Thymus (tissue), 11 donors: Measurements from ENCODE around the gene AAK1. TPM values are rescaled to one million over a fixed set of nuclear protein-coding genes. Genes with fewer than 3 reads are reported as not detected.

Experiments used
- DNase-seq, 9 donors: peaks; one replicate each; pipeline ENCODE4 v3.0.0-alpha.2; 2013; ENCODE audit warnings: low spot score in 9 of 9, low read depth in 6 of 9, missing footprints in 1 of 9
- H3K27ac ChIP-seq, 2 donors: one replicate each; pipeline ENCODE4 v1.5.1; 2013; ENCODE audit warnings: control low read depth in 1 of 2, low read depth in 1 of 2, low read length in 1 of 2, mild to moderate bottlenecking in 1 of 2, moderate library complexity in 1 of 2
- H3K27me3 ChIP-seq, 2 donors: one replicate each; pipeline ENCODE4 v1.5.1; 2013; ENCODE audit warnings: low read length in 1 of 2; ENCODE audit not compliant: control insufficient read depth in 2 of 2, insufficient read depth in 1 of 2
- H3K36me3 ChIP-seq, 2 donors: one replicate each; pipeline ENCODE4 v1.5.1; 2013; ENCODE audit warnings: low read length in 1 of 2, mild to moderate bottlenecking in 1 of 2, moderate library complexity in 1 of 2; ENCODE audit not compliant: control insufficient read depth in 2 of 2, insufficient read depth in 2 of 2
- H3K4me1 ChIP-seq, 2 donors: one replicate each; pipeline ENCODE4 v1.5.1; 2013; ENCODE audit warnings: low read length in 2 of 2; ENCODE audit not compliant: control insufficient read depth in 2 of 2, insufficient read depth in 2 of 2
- H3K4me3 ChIP-seq, 2 donors: one replicate each; pipeline ENCODE4 v1.5.1; 2013; ENCODE audit warnings: low read length in 2 of 2, control low read depth in 1 of 2, mild to moderate bottlenecking in 1 of 2
- H3K9me3 ChIP-seq, 2 donors: one replicate each; pipeline ENCODE4 v1.5.1; 2013; ENCODE audit warnings: low read length in 1 of 2, mild to moderate bottlenecking in 1 of 2; ENCODE audit not compliant: control insufficient read depth in 2 of 2, insufficient read depth in 1 of 2
- WGBS: extraction: QIAGEN DNeasy Blood & Tissue Kit; methylation state at CpG from one replicate; pipeline ENCODE4 v1.1.7; 2013; 5-methylcytosine and 5-hydroxymethylcytosine counted together
- polyA plus RNA-seq: library from polyadenylated mRNA; stranded (reverse); fragments of 200-250 nt; gene quantifications from one replicate; pipeline ENCODE4 v1.2.3, GENCODE V29; 2013
- total RNA-seq: library from RNA; stranded (reverse); fragments of 120-200 nt; gene quantifications from one replicate; pipeline ENCODE4 v1.2.4, GENCODE V29; 2013
- donor health status: healthy.

The AAK1 gene
- total and polyA plus RNA-seq, 2 donors, result 17.4 to 26.6 TPM

- H3K27me3 ChIP-seq, result peaks cover 0 to 4% of the 10 kb centered on the region in 2 donors
- 100% methylated on average over 1 of the region's 1 CpG for whole genome bisulfite sequencing
- H3K9me3 ChIP-seq, result peaks cover 0 to 2% of the 10 kb centered on the region in 2 donors
- H3K36me3 ChIP-seq, result no peaks in the 10 kb centered on the region
- H3K27ac ChIP-seq, result peak overlapping the region; percentile 32 to 74
- DNase-seq, result peak in 2 of 9 donors; percentile 34 to 54
- peaks cover 23 to 51% of the 10 kb centered on the region in 2 donors for H3K4me1 ChIP-seq
- H3K4me3 ChIP-seq, result no peak overlapping the region
Observed at GRCh38 chr2:69646714-69647113, 3.2 kb upstream of the AAK1 start.

DNA sequence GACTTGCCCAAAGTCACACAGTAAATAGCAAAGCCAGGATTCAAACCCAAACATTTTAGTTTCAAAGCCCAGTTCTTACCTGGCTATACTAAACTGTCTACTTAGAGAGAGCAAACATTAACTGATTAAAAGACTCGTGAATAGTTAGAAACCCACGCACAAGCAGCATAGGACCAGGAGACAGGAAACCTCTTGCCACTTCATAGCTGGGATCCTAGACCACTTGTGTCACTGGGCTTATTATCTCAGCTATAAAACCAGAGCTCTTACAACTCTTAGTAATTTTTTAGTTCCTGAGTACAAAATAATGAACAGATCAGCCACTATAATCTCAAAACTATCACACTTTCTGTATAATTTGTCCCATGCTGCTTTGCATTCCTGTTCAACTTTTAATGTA is 2.4 kb upstream of the AAK1 start:
- H3K9me3 ChIP-seq, result peaks cover 0 to 2% of the 10 kb centered on the region in 2 donors
- H3K36me3 ChIP-seq, result no peaks in the 10 kb centered on the region
- peak overlapping the region; percentile 32 to 97 for H3K27ac ChIP-seq
- DNase-seq, result peak in 2 of 9 donors; percentile 35 to 62
- WGBS, result 5% methylated on average over 2 of the region's 2 CpGs
- H3K4me1 ChIP-seq, result peaks cover 31 to 59% of the 10 kb centered on the region in 2 donors
- no peak overlapping the region for H3K4me3 ChIP-seq
- H3K27me3 ChIP-seq, result peaks cover 0 to 4% of the 10 kb centered on the region in 2 donors

DNA sequence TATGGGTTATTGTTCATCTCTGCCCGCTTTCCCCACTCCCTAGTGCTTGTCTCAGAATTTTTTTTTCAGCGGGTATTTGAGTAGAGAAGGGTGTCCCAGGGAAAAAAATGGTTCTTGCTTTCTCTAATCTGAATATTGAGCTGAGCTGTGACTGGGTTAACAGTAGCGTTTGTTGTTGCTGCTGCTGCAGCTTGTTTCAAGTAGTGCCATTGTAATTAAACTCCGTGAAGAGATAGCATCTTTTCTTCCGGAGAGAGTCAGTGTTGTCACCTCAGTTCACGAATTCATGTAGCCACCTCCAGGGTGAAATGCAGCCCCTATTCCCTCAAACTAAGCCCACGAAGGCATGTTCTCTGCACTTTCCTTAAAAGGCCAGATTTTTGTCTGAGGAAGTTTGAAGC is 1.5 kb upstream of the AAK1 start:
- Histone ChIP-seq H3K36me3 (no peaks in the 10 kb centered on the region), H3K9me3 (peaks cover 0 to 2% of the 10 kb centered on the region in 2 donors), H3K4me3 (peak overlapping the region; percentile 80 to 88), H3K4me1 (peaks cover 36 to 63% of the 10 kb centered on the region in 2 donors), H3K27ac (peak overlapping the region; percentile 97 to 99), H3K27me3 (peaks cover 0 to 4% of the 10 kb centered on the region in 2 donors)
- WGBS, result 6% methylated on average over 7 of the region's 7 CpGs
- DNase-seq, result peak in 6 of 9 donors; percentile 51 to 86 (median 62)

GRCh38 chr2:69644506-69644979 is 1.0 kb upstream of the AAK1 start:
- Histone ChIP-seq H3K4me3 (peak overlapping the region; percentile 80 to 88), H3K27ac (peak overlapping the region; percentile 97 to 99), H3K27me3 (peaks cover 0 to 4% of the 10 kb centered on the region in 2 donors), H3K4me1 (peaks cover 39 to 67% of the 10 kb centered on the region in 2 donors), H3K9me3 (peaks cover 0 to 2% of the 10 kb centered on the region in 2 donors), H3K36me3 (peaks cover 0 to 2% of the 10 kb centered on the region in 2 donors)
- DNase-seq, result no peak
- 6% methylated on average over 15 of the region's 15 CpGs for WGBS

GRCh38 chr2:69642709-69643601 is 584 bp downstream of the AAK1 start:
- Histone ChIP-seq H3K9me3 (peaks cover 0 to 2% of the 10 kb centered on the region in 2 donors), H3K27ac (peak overlapping the region; percentile 91 to 99), H3K4me1 (peaks cover 38 to 64% of the 10 kb centered on the region in 2 donors), H3K4me3 (peak overlapping the region; percentile 80 to 88), H3K27me3 (peaks cover 0 to 4% of the 10 kb centered on the region in 2 donors), H3K36me3 (peaks cover 5 to 9% of the 10 kb centered on the region in 2 donors)
- WGBS, result under 1% methylated on average over 58 of the region's 58 CpGs
- DNase-seq, result peak in 3 of 9 donors; percentile 49 to 78 (median 59)

- peak in 2 of 9 donors; percentile 18 to 53 for DNase-seq
- Histone ChIP-seq H3K4me1 (peaks cover 38 to 65% of the 10 kb centered on the region in 2 donors), H3K27ac (peak overlapping the region; percentile 91 to 99), H3K4me3 (peak overlapping the region; percentile 80 to 88), H3K9me3 (peaks cover 0 to 2% of the 10 kb centered on the region in 2 donors), H3K27me3 (peaks cover 0 to 4% of the 10 kb centered on the region in 2 donors), H3K36me3 (peaks cover 9 to 13% of the 10 kb centered on the region in 2 donors)
- WGBS, result 31% methylated on average over 12 of the region's 12 CpGs
Observed at GRCh38 chr2:69641887-69642708, 1.4 kb downstream of the AAK1 start.

DNA sequence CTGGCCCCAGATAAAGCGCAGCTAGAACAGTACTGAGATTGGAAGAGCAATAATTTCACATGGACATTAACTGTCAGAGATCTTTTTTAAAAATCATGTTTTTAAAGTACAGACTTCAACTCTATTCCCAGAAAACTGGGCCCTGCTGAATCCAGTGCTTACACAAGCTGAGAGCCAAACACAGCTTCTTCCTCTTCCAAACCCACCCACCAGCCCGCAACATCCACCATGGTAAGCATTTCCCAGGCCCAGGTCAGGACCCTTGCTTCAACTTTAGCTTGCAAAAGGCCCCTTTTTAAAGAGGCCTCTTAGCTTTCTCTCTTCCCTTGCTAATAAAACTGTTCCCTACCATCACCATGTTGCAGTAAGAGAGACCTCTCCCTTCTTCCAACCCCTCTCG is 2.1 kb downstream of the AAK1 start:
- peaks cover 11 to 13% of the 10 kb centered on the region in 2 donors for H3K36me3 ChIP-seq
- H3K4me3 ChIP-seq, result peak overlapping the region; percentile 80 to 88
- peaks cover 0 to 4% of the 10 kb centered on the region in 2 donors for H3K27me3 ChIP-seq
- no peak for DNase-seq
- H3K9me3 ChIP-seq, result no peaks in the 10 kb centered on the region
- peaks cover 32 to 58% of the 10 kb centered on the region in 2 donors for H3K4me1 ChIP-seq
- peak overlapping the region; percentile 46 to 91 for H3K27ac ChIP-seq
- WGBS, result 84% methylated on average over 3 of the region's 3 CpGs

GRCh38 chr2:69639266-69639665 is 4.3 kb downstream of the AAK1 start:
- Histone ChIP-seq H3K9me3 (no peaks in the 10 kb centered on the region), H3K4me3 (no peak overlapping the region), H3K27me3 (peaks cover 0 to 4% of the 10 kb centered on the region in 2 donors), H3K4me1 (peaks cover 19 to 40% of the 10 kb centered on the region in 2 donors), H3K27ac (no peak overlapping the region), H3K36me3 (peaks cover 11 to 13% of the 10 kb centered on the region in 2 donors)
- DNase-seq, result no peak
- WGBS, result 97% methylated on average over 2 of the region's 2 CpGs
